ENCODE results near the gene TBC1D5. TPM values are rescaled to one million over a fixed set of nuclear protein-coding genes. Genes with fewer than 3 reads are reported as not detected.

Gene TBC1D5
- total and polyA plus RNA-seq, 2 experiments from 2014 or later = 31.0 to 69.9 TPM

- no peak for DNase-seq
- H3F3A ChIP-seq (ENCODE audit: insufficient read depth) = peaks cover 25% of the 10 kb centered on the region; the same call in 1 of the 2 replicates
- peaks cover 23% of the 10 kb centered on the region for H3K4me1 ChIP-seq (ENCODE audit: insufficient read depth)
- no peaks in the 10 kb centered on the region for H3K27me3 ChIP-seq (replicated peaks; ENCODE audit: insufficient read depth)
- no peak overlapping the region for H3K4me3 ChIP-seq
- no peaks in the 10 kb centered on the region for H3K9me3 ChIP-seq (ENCODE audit: low read depth)
- no peaks in the 10 kb centered on the region for H3K36me3 ChIP-seq (ENCODE audit: low read depth)
- H4K20me1 ChIP-seq (ENCODE audit: insufficient read depth) = no peaks in the 10 kb centered on the region
- no peaks in the 10 kb centered on the region for H3K79me2 ChIP-seq (ENCODE audit: insufficient read depth)
- H3K9ac ChIP-seq = no peak overlapping the region
- 97 to 99% methylated on average over 3 of the region's 3 CpGs for WGBS, 2 experiments (ENCODE audit: low coverage in 1 of 2, low lambda C conversion rate in 2 of 2, missing lambda C conversion rate in 2 of 2)
- no peak overlapping the region for H3K27ac ChIP-seq
- no peak for TF ChIP-seq EZH2 (IDR thresholded peaks at IDR 0.05; ENCODE audit: insufficient read depth, poor library complexity, severe bottlenecking)
- TF ChIP-seq EZH2phosphoT487 (IDR thresholded peaks at IDR 0.05; ENCODE audit: insufficient read depth, low read depth) = no peak
- no peak overlapping the region for H2AFZ ChIP-seq
- in situ Hi-C loops (cut with MboI) = no loop called here
- no peaks in the 10 kb centered on the region for H3K9me2 ChIP-seq (ENCODE audit: insufficient read depth)
- no peak overlapping the region for H3K4me2 ChIP-seq (ENCODE audit: unreplicated experiment)
Measured at GRCh38 chr3:17579289-17580031, 163.0 kb downstream of the TBC1D5 start.

GRCh38 chr3:17577796-17578520 lies 164.5 kb downstream of the TBC1D5 start:
- Histone ChIP-seq H3K36me3 (ENCODE audit: low read depth) (no peaks in the 10 kb centered on the region), H3K4me1 (ENCODE audit: insufficient read depth) (peaks cover 23% of the 10 kb centered on the region), H4K20me1 (ENCODE audit: insufficient read depth) (no peaks in the 10 kb centered on the region), H3K27me3 (replicated peaks; ENCODE audit: insufficient read depth) (no peaks in the 10 kb centered on the region), H2AFZ (no peak overlapping the region), H3K9me2 (ENCODE audit: insufficient read depth) (no peaks in the 10 kb centered on the region), H3K79me2 (ENCODE audit: insufficient read depth) (no peaks in the 10 kb centered on the region), H3K4me3 (no peak overlapping the region), H3K9me3 (ENCODE audit: low read depth) (no peaks in the 10 kb centered on the region), H3K9ac (no peak overlapping the region), H3K4me2 (ENCODE audit: unreplicated experiment) (peak overlapping the region; percentile 19), H3K27ac (no peak overlapping the region), H3F3A (ENCODE audit: insufficient read depth) (peaks cover 25% of the 10 kb centered on the region; the same call in 1 of the 2 replicates)
- in situ Hi-C loops (cut with MboI) = no loop called here
- DNase-seq = peak; percentile 56
- WGBS, 2 experiments (ENCODE audit: low coverage in 1 of 2, low lambda C conversion rate in 2 of 2, missing lambda C conversion rate in 2 of 2) = 25 to 36% methylated on average over 4 of the region's 4 CpGs
- no peak for TF ChIP-seq EZH2phosphoT487 (IDR thresholded peaks at IDR 0.05; ENCODE audit: insufficient read depth, low read depth)
- no peak for TF ChIP-seq EZH2 (IDR thresholded peaks at IDR 0.05; ENCODE audit: insufficient read depth, poor library complexity, severe bottlenecking)

DNA sequence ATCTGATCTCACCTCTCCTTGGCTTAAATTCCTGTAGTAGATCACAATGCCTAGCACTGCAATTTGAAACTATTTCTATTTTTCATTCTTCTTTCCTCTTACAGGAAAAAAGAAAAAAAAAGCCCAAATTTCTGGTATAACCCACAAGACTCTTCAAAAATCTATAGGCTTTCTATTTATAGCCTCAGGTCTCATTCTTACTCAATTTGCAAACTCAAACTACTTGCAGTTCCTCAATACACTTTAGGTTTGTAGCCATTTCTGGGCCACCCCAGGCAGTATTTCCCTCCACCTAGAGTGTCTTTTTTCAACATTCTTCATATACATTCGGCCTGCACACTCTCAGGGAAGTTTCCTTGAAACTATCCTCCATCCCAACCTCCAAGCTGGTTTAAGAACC lies 169.0 kb downstream of the TBC1D5 start:
- Histone ChIP-seq H3F3A (ENCODE audit: insufficient read depth) (peaks cover 7% of the 10 kb centered on the region; the same call in 1 of the 2 replicates), H3K4me3 (no peak overlapping the region), H3K27me3 (replicated peaks; ENCODE audit: insufficient read depth) (no peaks in the 10 kb centered on the region), H4K20me1 (ENCODE audit: insufficient read depth) (no peaks in the 10 kb centered on the region), H2AFZ (no peak overlapping the region), H3K9ac (no peak overlapping the region), H3K4me1 (ENCODE audit: insufficient read depth) (peaks cover 11% of the 10 kb centered on the region), H3K4me2 (ENCODE audit: unreplicated experiment) (no peak overlapping the region), H3K27ac (no peak overlapping the region), H3K36me3 (ENCODE audit: low read depth) (no peaks in the 10 kb centered on the region), H3K9me3 (ENCODE audit: low read depth) (no peaks in the 10 kb centered on the region), H3K79me2 (ENCODE audit: insufficient read depth) (no peaks in the 10 kb centered on the region), H3K9me2 (ENCODE audit: insufficient read depth) (no peaks in the 10 kb centered on the region)
- in situ Hi-C loops (cut with MboI) = no loop called here
- no peak for DNase-seq
- WGBS, 2 experiments (ENCODE audit: low coverage in 1 of 2, low lambda C conversion rate in 2 of 2, missing lambda C conversion rate in 2 of 2) = 97 to 100% methylated on average over 1 of the region's 1 CpG
- TF ChIP-seq EZH2phosphoT487 (IDR thresholded peaks at IDR 0.05; ENCODE audit: insufficient read depth, low read depth) = no peak
- TF ChIP-seq EZH2 (IDR thresholded peaks at IDR 0.05; ENCODE audit: insufficient read depth, poor library complexity, severe bottlenecking) = no peak

DNA sequence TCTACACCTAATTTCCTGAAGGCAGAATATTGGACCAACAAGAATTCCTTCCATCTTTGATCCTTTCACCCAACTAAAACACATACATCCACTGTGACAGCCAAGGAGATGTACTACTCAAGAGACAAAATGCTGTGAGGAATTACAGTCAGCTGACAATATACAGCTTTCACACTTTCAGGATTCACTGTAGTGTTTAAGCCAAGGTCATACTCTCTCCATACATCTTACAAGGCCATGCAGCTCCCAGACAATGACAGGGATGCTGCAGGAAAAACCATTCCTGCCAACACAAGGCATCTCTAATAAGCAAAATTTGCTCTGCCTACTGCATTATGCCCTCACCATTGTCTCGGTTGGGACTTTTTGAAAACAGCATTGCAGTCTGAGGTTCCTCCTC lies 170.7 kb downstream of the TBC1D5 start:
- no peak overlapping the region for H3K4me2 ChIP-seq (ENCODE audit: unreplicated experiment)
- TF ChIP-seq EZH2phosphoT487 (IDR thresholded peaks at IDR 0.05; ENCODE audit: insufficient read depth, low read depth) = no peak
- no peak for TF ChIP-seq EZH2 (IDR thresholded peaks at IDR 0.05; ENCODE audit: insufficient read depth, poor library complexity, severe bottlenecking)
- H2AFZ ChIP-seq = no peak overlapping the region
- in situ Hi-C loops (cut with MboI) = no loop called here
- no peaks in the 10 kb centered on the region for H3K27me3 ChIP-seq (replicated peaks; ENCODE audit: insufficient read depth)
- no peak overlapping the region for H3K4me3 ChIP-seq
- H3K27ac ChIP-seq = no peak overlapping the region
- H4K20me1 ChIP-seq (ENCODE audit: insufficient read depth) = no peaks in the 10 kb centered on the region
- DNase-seq = no peak
- H3K9me3 ChIP-seq (ENCODE audit: low read depth) = no peaks in the 10 kb centered on the region
- H3K4me1 ChIP-seq (ENCODE audit: insufficient read depth) = no peaks in the 10 kb centered on the region
- no peak overlapping the region for H3K9ac ChIP-seq
- no peaks in the 10 kb centered on the region for H3K9me2 ChIP-seq (ENCODE audit: insufficient read depth)
- H3F3A ChIP-seq (ENCODE audit: insufficient read depth) = no peaks in the 10 kb centered on the region
- no peaks in the 10 kb centered on the region for H3K36me3 ChIP-seq (ENCODE audit: low read depth)
- 100% methylated on average over 1 of the region's 1 CpG for WGBS, 2 experiments (ENCODE audit: low coverage in 1 of 2, low lambda C conversion rate in 2 of 2, missing lambda C conversion rate in 2 of 2)
- no peaks in the 10 kb centered on the region for H3K79me2 ChIP-seq (ENCODE audit: insufficient read depth)

All from GM23248 (cell line).